Glomerular endothelial cell (primary cell): ENCODE results near the gene ITPR1. TPM values are rescaled to one million over a fixed set of nuclear protein-coding genes. Genes with fewer than 3 reads are reported as not detected.
"Not testable (repeated sequence)": the region's sequence is repeated elsewhere in the genome, so short reads cannot be mapped to it uniquely, and the experiment has no call there.

Source experiments
- DNase-seq: peaks from one replicate; pipeline ENCODE4 v3.0.0-alpha.2; 2011; ENCODE audit warnings: low read depth, low spot score; ENCODE audit errors: extremely low read depth
- total RNA-seq: library from RNA; depleted of rRNA; stranded (reverse); fragments of >200 nt; gene quantifications from 2 replicates; pipeline ENCODE4 v1.2.3, GENCODE V29; 2015

ITPR1 gene
- 12.5 and 16.7 TPM in 2 replicates for total RNA-seq

GRCh38 chr3:4493014-4493940 is at the start of gene ITPR1:
Gene ITPR1, plus strand, starts transcription at chr3:4493348. Its CDS starts 23,144 bp downstream, at chr3:4516492.
- peak; percentile 85 for DNase-seq

- no peak for DNase-seq
These were observed 45.7 kb upstream of the ITPR1 start for GRCh38 chr3:4447295-4447999.

- DNase-seq = no peak
These were observed 45.0 kb upstream of the ITPR1 start for GRCh38 chr3:4448187-4448586.

GRCh38 chr3:4449043-4449805 is 43.9 kb upstream of the ITPR1 start:
- DNase-seq = no peak

GRCh38 chr3:4454142-4454541 is 39.0 kb upstream of the ITPR1 start:
- DNase-seq = no peak

GRCh38 chr3:4456780-4457179 is 36.4 kb upstream of the ITPR1 start:
- not testable (repeated sequence) for DNase-seq

- no peak for DNase-seq
These were observed 34.2 kb upstream of the ITPR1 start for GRCh38 chr3:4458961-4459360.

- DNase-seq = no peak
These were observed 32.8 kb upstream of the ITPR1 start for GRCh38 chr3:4460334-4460733.

- no peak for DNase-seq
These were observed 31.6 kb upstream of the ITPR1 start for GRCh38 chr3:4461468-4462090.

GRCh38 chr3:4462369-4463040 is 30.6 kb upstream of the ITPR1 start:
- no peak for DNase-seq

GRCh38 chr3:4464576-4464975 is 28.6 kb upstream of the ITPR1 start:
- DNase-seq = no peak

- no peak for DNase-seq
These were observed 26.2 kb upstream of the ITPR1 start, which contains the start of gene SUMF1 for GRCh38 chr3:4466741-4467521. Gene SUMF1, minus strand, starts transcription at chr3:4467269. Its CDS starts 24 bp downstream, at chr3:4467245.

GRCh38 chr3:4467522-4467867 is 25.7 kb upstream of the ITPR1 start:
- no peak for DNase-seq

- no peak for DNase-seq
These were observed 21.2 kb upstream of the ITPR1 start for GRCh38 chr3:4471907-4472306.

- DNase-seq = no peak
These were observed 20.8 kb upstream of the ITPR1 start for GRCh38 chr3:4472312-4472711.

- no peak for DNase-seq
These were observed 20.4 kb upstream of the ITPR1 start for GRCh38 chr3:4472766-4473165.

- peak; percentile 88 for DNase-seq
These were observed 18.3 kb upstream of the ITPR1 start for GRCh38 chr3:4474683-4475490.

GRCh38 chr3:4475804-4476203 is 17.3 kb upstream of the ITPR1 start:
- DNase-seq = no peak

GRCh38 chr3:4476496-4476895 is 16.7 kb upstream of the ITPR1 start:
- DNase-seq = no peak
